Prostate gland (tissue), 2 donors: ENCODE data around the gene SMIM38.

ENCODE experiments used
- POLR2A ChIP-seq: fragments of 450-650 bp; IDR thresholded peaks from one replicate; pipeline ENCODE4 v1.6.1; 2016; ENCODE audit warnings: antibody characterized with exemption, mild to moderate bottlenecking
- POLR2AphosphoS5 ChIP-seq: sonication (generic); formaldehyde crosslinking; IDR thresholded peaks from one replicate; pipeline ENCODE4 v1.6.1; 2017; ENCODE audit warnings: antibody characterized with exemption
- TF ChIP-seq, protein P1 (sequence below), 4 experiments: fragments of 200-600 bp in 2 of 4; fragments of 450-650 bp in 2 of 4; sonication (generic) in 2 of 4; IDR thresholded peaks; 1 replicate in 3 of 4; 2 replicates in 1 of 4; pipeline ENCODE4 v1.5.1; 2016 to 2019; ENCODE audit warnings: antibody characterized with exemption in 4 of 4, mild to moderate bottlenecking in 2 of 4, moderate library complexity in 2 of 4

DNA sequence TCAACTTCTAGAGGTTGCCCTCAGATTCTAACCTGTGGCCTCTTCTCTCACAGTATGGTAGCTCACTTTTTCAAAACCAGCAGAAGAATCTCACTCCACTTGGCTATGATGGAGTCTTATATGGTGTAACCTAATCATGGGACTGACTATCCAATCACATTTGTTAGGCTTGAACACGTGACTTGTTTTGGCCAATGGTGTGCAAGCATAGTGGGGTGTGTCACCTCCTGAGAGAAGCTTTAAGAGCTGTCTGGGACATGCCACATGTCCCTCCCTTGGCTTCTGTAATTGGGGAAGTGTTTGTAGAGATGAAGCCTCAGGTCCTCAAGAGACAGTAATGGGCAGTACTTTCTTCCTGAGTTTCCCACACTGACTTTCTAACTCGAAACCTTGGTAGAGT, 12.8 kb upstream of the SMIM38 start:
- TF ChIP-seq, protein P1, sequence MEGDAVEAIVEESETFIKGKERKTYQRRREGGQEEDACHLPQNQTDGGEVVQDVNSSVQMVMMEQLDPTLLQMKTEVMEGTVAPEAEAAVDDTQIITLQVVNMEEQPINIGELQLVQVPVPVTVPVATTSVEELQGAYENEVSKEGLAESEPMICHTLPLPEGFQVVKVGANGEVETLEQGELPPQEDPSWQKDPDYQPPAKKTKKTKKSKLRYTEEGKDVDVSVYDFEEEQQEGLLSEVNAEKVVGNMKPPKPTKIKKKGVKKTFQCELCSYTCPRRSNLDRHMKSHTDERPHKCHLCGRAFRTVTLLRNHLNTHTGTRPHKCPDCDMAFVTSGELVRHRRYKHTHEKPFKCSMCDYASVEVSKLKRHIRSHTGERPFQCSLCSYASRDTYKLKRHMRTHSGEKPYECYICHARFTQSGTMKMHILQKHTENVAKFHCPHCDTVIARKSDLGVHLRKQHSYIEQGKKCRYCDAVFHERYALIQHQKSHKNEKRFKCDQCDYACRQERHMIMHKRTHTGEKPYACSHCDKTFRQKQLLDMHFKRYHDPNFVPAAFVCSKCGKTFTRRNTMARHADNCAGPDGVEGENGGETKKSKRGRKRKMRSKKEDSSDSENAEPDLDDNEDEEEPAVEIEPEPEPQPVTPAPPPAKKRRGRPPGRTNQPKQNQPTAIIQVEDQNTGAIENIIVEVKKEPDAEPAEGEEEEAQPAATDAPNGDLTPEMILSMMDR (IDR thresholded peaks at IDR 0.05), result no peak
- TF ChIP-seq POLR2AphosphoS5 (no peak), POLR2A (no peak)
